T-helper 2 cell (primary cell): ENCODE results near the gene PLEKHM3.
A peak's percentile ranks its signal among the peaks of the same experiment; 100 is the strongest.

Source experiments
- DNase-seq, 5 experiments: peaks; one replicate each; pipeline versions ENCODE4 v3.0.0 to v3.0.0-alpha.2; 2012 to 2022

Gene PLEKHM3

GRCh38 chr2:207884127-207884526, 141.2 kb downstream of the PLEKHM3 start:
- no peak for DNase-seq

- DNase-seq = no peak
These were observed 142.1 kb downstream of the PLEKHM3 start for GRCh38 chr2:207883002-207883780.

- no peak for DNase-seq
These were observed 143.4 kb downstream of the PLEKHM3 start for GRCh38 chr2:207881902-207882301.

GRCh38 chr2:207879536-207879935, 145.8 kb downstream of the PLEKHM3 start:
- DNase-seq = no peak

GRCh38 chr2:207876842-207877535, 148.3 kb downstream of the PLEKHM3 start:
- DNase-seq = no peak

GRCh38 chr2:207875473-207876212, 149.7 kb downstream of the PLEKHM3 start:
- no peak for DNase-seq

- no peak for DNase-seq
These were observed 151.5 kb downstream of the PLEKHM3 start for GRCh38 chr2:207873794-207874193.

GRCh38 chr2:207871911-207872310, 153.4 kb downstream of the PLEKHM3 start:
- no peak for DNase-seq

GRCh38 chr2:207871506-207871905, 153.8 kb downstream of the PLEKHM3 start:
- no peak for DNase-seq

- DNase-seq = no peak
These were observed 154.5 kb downstream of the PLEKHM3 start for GRCh38 chr2:207870814-207871213.

GRCh38 chr2:207869784-207870778, 155.2 kb downstream of the PLEKHM3 start:
- DNase-seq = peak in 1 of 5 experiments; percentile 7

GRCh38 chr2:207868855-207869596, 156.3 kb downstream of the PLEKHM3 start:
- peak in 1 of 5 experiments; percentile 3 for DNase-seq

- DNase-seq = no peak
These were observed 157.4 kb downstream of the PLEKHM3 start for GRCh38 chr2:207867905-207868304.

- no peak for DNase-seq
These were observed 158.3 kb downstream of the PLEKHM3 start for GRCh38 chr2:207867056-207867455.

- no peak for DNase-seq
These were observed 160.1 kb downstream of the PLEKHM3 start for GRCh38 chr2:207865210-207865609.

- no peak for DNase-seq
These were observed 162.0 kb downstream of the PLEKHM3 start for GRCh38 chr2:207863345-207863744.

GRCh38 chr2:207861789-207862188, 163.5 kb downstream of the PLEKHM3 start:
- no peak for DNase-seq

GRCh38 chr2:207860685-207861084, 164.6 kb downstream of the PLEKHM3 start:
- no peak for DNase-seq

GRCh38 chr2:207855591-207855990, 169.7 kb downstream of the PLEKHM3 start:
- no peak for DNase-seq

- no peak for DNase-seq
These were observed 170.6 kb downstream of the PLEKHM3 start for GRCh38 chr2:207854484-207855440.
